HepG2 (cell line): Measurements from ENCODE around the gene PRPSAP1. TPM values are rescaled to one million over a fixed set of nuclear protein-coding genes. Genes with fewer than 3 reads are reported as not detected.

Source experiments
- ATAC-seq: fragments of 200-7000 bp; cut with Tn5 transposase; 3 replicates; pipeline ENCODE4 v1.9.1; 2020; ENCODE audit warnings: mild to moderate bottlenecking, moderate library complexity
- BruUV-seq: library from RNA; stranded (reverse); fragments of 400-500 nt; replicated peaks from 2 replicates; lab custom pipeline; 2021; lab: Mats Ljungman, UMichigan
- CTCF ChIA-PET: fragments of 300-600 bp; formaldehyde crosslinking; extraction: SDS; loops from one replicate; lab custom pipeline; 2021; ENCODE audit warnings: low total read pairs, inconsistent platforms, low intra/inter-chr PET ratio; lab: Yijun Ruan, JAX
- POLR2A ChIA-PET: fragments of 350-600 bp; sonication (Branson Sonifier 250); formaldehyde crosslinking; loops from one replicate; lab custom pipeline; 2020; ENCODE audit warnings: antibody characterized with exemption, inconsistent platforms; lab: Yijun Ruan, JAX
- DNase-seq: peaks from one replicate; pipeline ENCODE4 v3.0.0-alpha.2; 2015; ENCODE audit warnings: low spot score
- FAIRE-seq: peaks from 3 replicates; lab custom pipeline; 2011; peaks lifted over from hg19 to GRCh38; lab: Jason Lieb, UNC
- H2AFZ ChIP-seq: one replicate; pipeline ENCODE4 v1.6.1; 2011; ENCODE audit warnings: low read length, inconsistent platforms
- H3K27ac ChIP-seq: fragments of 300-600 bp; 3 replicates; pipeline ENCODE4 v1.8.0; 2011; ENCODE audit warnings: mixed run types, mild to moderate bottlenecking, mixed read lengths, low read length, inconsistent platforms; ENCODE audit not compliant: insufficient read depth; ENCODE audit errors: extremely low read length
- H3K27me3 ChIP-seq, 2 experiments: fragments of 200-600 bp in 1 of 2; 2 replicates in 1 of 2; 3 replicates in 1 of 2; pipeline versions ENCODE4 v1.6.0 to v1.8.0; 2011; ENCODE audit warnings: low read length in 2 of 2, mild to moderate bottlenecking in 2 of 2, moderate library complexity in 2 of 2, inconsistent platforms in 1 of 2; ENCODE audit not compliant: insufficient read depth in 2 of 2, control insufficient read depth in 1 of 2
- H3K36me3 ChIP-seq, 2 experiments: fragments of 200-600 bp in 1 of 2; replicated peaks in 1 of 2; 2 replicates in 1 of 2; 3 replicates in 1 of 2; pipeline versions ENCODE4 v1.5.1 to v1.8.0; 2011; ENCODE audit warnings: low read length in 2 of 2, inconsistent platforms in 1 of 2; ENCODE audit not compliant: insufficient read depth in 2 of 2, control insufficient read depth in 1 of 2
- H3K4me1 ChIP-seq: 2 replicates; pipeline ENCODE4 v1.5.1; 2012; ENCODE audit warnings: low read length, inconsistent platforms; ENCODE audit not compliant: insufficient read depth
- H3K4me2 ChIP-seq: 2 replicates; pipeline ENCODE4 v1.6.0; 2011; ENCODE audit warnings: low read depth, low read length, inconsistent platforms
- H3K4me3 ChIP-seq, 3 experiments: fragments of 200-600 bp in 1 of 3; sonication (generic), shearing (Covaris generic) in 1 of 3; replicated peaks in 1 of 3; 2 replicates each; pipeline ENCODE4 v1.5.1; 2011 to 2016; ENCODE audit warnings: low read length in 3 of 3, inconsistent platforms in 2 of 3, low read depth in 2 of 3, mild to moderate bottlenecking in 2 of 3, control low read depth in 1 of 3, mixed read lengths in 1 of 3; ENCODE audit not compliant: insufficient read depth in 1 of 3
- H3K79me2 ChIP-seq: one replicate; pipeline ENCODE4 v1.6.1; 2011; ENCODE audit warnings: low read length, inconsistent platforms; ENCODE audit not compliant: insufficient read depth
- H3K9ac ChIP-seq: 2 replicates; pipeline ENCODE4 v1.6.0; 2011; ENCODE audit warnings: mild to moderate bottlenecking, low read depth, low read length, inconsistent platforms; ENCODE audit not compliant: insufficient read depth
- H3K9me3 ChIP-seq: 2 replicates; pipeline ENCODE4 v1.5.1; 2012; ENCODE audit warnings: mild to moderate bottlenecking, low read length
- H4K20me1 ChIP-seq: 2 replicates; pipeline ENCODE4 v1.6.0; 2011; ENCODE audit warnings: inconsistent platforms, mild to moderate bottlenecking, low read length, moderate library complexity; ENCODE audit not compliant: insufficient read depth
- BCL6 ChIP-seq: IDR thresholded peaks from 2 replicates; pipeline ENCODE4 v1.6.1; 2016; ENCODE audit warnings: missing genetic modification reagents, missing compliant biosample characterization
- CREB1 ChIP-seq, 2 experiments: fragments of 450-650 bp in 1 of 2; IDR thresholded peaks; 2 replicates each; pipeline ENCODE4 v1.6.1; 2016 to 2017; ENCODE audit warnings: control low read depth in 1 of 2, mild to moderate bottlenecking in 1 of 2, missing compliant biosample characterization in 1 of 2, missing genetic modification characterization in 1 of 2
- FOXP1 ChIP-seq, 2 experiments: fragments of 450-650 bp in 1 of 2; IDR thresholded peaks; 2 replicates each; pipeline ENCODE4 v1.6.1; 2017 to 2018; ENCODE audit warnings: antibody characterized with exemption in 1 of 2
- KDM5B ChIP-seq: sonication (generic); formaldehyde crosslinking; IDR thresholded peaks from 2 replicates; pipeline ENCODE4 v1.4.0; 2020; ENCODE audit warnings: missing genetic modification reagents, mild to moderate bottlenecking, borderline replicate concordance
- KLF16 ChIP-seq, 2 experiments: sonication (generic) in 1 of 2; formaldehyde crosslinking in 1 of 2; IDR thresholded peaks; 2 replicates each; pipeline versions ENCODE4 v1.6.1 to v1.8.0; 2016 to 2023; ENCODE audit warnings: missing genetic modification reagents in 2 of 2, missing compliant biosample characterization in 1 of 2
- MED8 ChIP-seq: sonication (generic); formaldehyde crosslinking; IDR thresholded peaks from 2 replicates; pipeline ENCODE4 v1.8.1; 2023; ENCODE audit warnings: mild to moderate bottlenecking, missing genetic modification reagents; ENCODE audit not compliant: insufficient replicate concordance
- PCBP2 ChIP-seq: fragments of 200-400 bp; formaldehyde crosslinking; optimal IDR thresholded peaks from 2 replicates; pipeline ENCODE3; 2018; ENCODE audit warnings: low read length, low read depth; ENCODE audit not compliant: poor library complexity, severe bottlenecking
- PHF5A ChIP-seq: IDR thresholded peaks from one replicate; pipeline ENCODE4 v1.6.1; 2018; ENCODE audit warnings: low read depth, missing genetic modification reagents; ENCODE audit not compliant: unreplicated experiment
- TEAD3 ChIP-seq: optimal IDR thresholded peaks from 2 replicates; pipeline ENCODE3; 2016; ENCODE audit warnings: borderline replicate concordance
- ZFP90 ChIP-seq: sonication (generic); formaldehyde crosslinking; IDR thresholded peaks from 2 replicates; pipeline ENCODE4 v1.8.0; 2022; ENCODE audit warnings: missing genetic modification reagents, mild to moderate bottlenecking, inconsistent platforms, borderline replicate concordance
- ZNF768 ChIP-seq: sonication (generic); formaldehyde crosslinking; IDR thresholded peaks from 2 replicates; pipeline ENCODE4 v1.4.0; 2020; ENCODE audit warnings: missing genetic modification reagents
- WGBS: methylation state at CpG from one replicate; pipeline ENCODE4 v1.1.6; 2017; ENCODE audit warnings: low lambda C conversion rate; 5-methylcytosine and 5-hydroxymethylcytosine counted together
- in situ Hi-C: cut with HindIII; loops from 2 replicates; pipeline ENCODE4 v1.10.0; 2017; ENCODE audit warnings: low pct_unique_long_range_greater_than_20kb; ENCODE audit not compliant: extremely low pct_ligation_motif_present
- intact Hi-C: fragments of 100-400 bp; cut with micrococcal nuclease; formaldehyde crosslinking; loops from one replicate; pipeline ENCODE4 v1.10.0; 2022; ENCODE audit not compliant: unreplicated experiment
- polyA plus RNA-seq, 8 experiments: library from polyadenylated mRNA; depleted of rRNA in 3 of 8; stranded (reverse) in 7 of 8; unstranded in 1 of 8; fragments of >200 nt; fragmentation: Illumina TruSeq in 4 of 8; extraction: Trizol in 4 of 8; gene quantifications; 2 replicates each; pipeline versions ENCODE4 v1.2.1 to v1.2.3, GENCODE V29; 2011 to 2016; ENCODE audit warnings: low read depth in 4 of 8, missing spikeins in 1 of 8, mixed read lengths in 1 of 8; ENCODE audit not compliant: insufficient read depth in 1 of 8
- total RNA-seq, 5 experiments: library from RNA; depleted of rRNA; stranded (reverse); fragments of >200 nt; fragmentation: Illumina TruSeq; extraction: Trizol; gene quantifications; 2 replicates each; pipeline ENCODE4 v1.2.3, GENCODE V29; 2016; ENCODE audit warnings: low read depth in 1 of 5
- TF ChIP-seq, protein P1 (sequence below): IDR thresholded peaks from 2 replicates; pipeline ENCODE4 v1.4.0; 2020; ENCODE audit warnings: mild to moderate bottlenecking, missing genetic modification reagents
- TF ChIP-seq, protein P2 (sequence below): sonication (generic); formaldehyde crosslinking; IDR thresholded peaks from 2 replicates; pipeline ENCODE4 v1.8.0; 2022; ENCODE audit warnings: missing genetic modification reagents, mild to moderate bottlenecking, moderate library complexity, borderline replicate concordance
- TF ChIP-seq, protein P3 (sequence below): sonication (generic); formaldehyde crosslinking; IDR thresholded peaks from 2 replicates; pipeline ENCODE4 v1.4.0; 2020; ENCODE audit warnings: missing genetic modification reagents

PRPSAP1 gene
- total and polyA plus RNA-seq, 2 of the 13 experiments (the other 11 are each of a cell fraction or from before 2014, with no cell fraction given): 91.1 to 314 TPM

DNA sequence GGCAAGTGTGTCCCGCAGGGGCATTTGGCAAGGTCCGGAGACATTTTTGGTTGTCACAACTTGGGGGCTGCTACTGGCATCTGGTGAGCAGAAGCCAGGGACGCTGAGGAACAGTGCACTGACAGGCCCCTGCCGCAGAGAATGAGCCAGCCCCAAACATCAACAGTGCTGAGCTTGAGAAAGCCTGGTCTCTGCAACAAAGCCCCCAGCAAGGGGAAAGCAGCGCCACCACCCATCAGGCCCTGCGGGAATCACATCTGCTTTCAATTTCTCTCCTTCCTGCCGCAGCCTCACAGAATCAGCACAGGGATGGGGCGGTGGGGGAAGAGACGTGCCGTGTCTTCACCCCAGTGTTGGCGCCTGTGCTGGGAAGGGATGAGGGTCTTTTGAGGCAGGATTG is 14.8 kb upstream of the PRPSAP1 start (continued):
- TF ChIP-seq, protein P1, sequence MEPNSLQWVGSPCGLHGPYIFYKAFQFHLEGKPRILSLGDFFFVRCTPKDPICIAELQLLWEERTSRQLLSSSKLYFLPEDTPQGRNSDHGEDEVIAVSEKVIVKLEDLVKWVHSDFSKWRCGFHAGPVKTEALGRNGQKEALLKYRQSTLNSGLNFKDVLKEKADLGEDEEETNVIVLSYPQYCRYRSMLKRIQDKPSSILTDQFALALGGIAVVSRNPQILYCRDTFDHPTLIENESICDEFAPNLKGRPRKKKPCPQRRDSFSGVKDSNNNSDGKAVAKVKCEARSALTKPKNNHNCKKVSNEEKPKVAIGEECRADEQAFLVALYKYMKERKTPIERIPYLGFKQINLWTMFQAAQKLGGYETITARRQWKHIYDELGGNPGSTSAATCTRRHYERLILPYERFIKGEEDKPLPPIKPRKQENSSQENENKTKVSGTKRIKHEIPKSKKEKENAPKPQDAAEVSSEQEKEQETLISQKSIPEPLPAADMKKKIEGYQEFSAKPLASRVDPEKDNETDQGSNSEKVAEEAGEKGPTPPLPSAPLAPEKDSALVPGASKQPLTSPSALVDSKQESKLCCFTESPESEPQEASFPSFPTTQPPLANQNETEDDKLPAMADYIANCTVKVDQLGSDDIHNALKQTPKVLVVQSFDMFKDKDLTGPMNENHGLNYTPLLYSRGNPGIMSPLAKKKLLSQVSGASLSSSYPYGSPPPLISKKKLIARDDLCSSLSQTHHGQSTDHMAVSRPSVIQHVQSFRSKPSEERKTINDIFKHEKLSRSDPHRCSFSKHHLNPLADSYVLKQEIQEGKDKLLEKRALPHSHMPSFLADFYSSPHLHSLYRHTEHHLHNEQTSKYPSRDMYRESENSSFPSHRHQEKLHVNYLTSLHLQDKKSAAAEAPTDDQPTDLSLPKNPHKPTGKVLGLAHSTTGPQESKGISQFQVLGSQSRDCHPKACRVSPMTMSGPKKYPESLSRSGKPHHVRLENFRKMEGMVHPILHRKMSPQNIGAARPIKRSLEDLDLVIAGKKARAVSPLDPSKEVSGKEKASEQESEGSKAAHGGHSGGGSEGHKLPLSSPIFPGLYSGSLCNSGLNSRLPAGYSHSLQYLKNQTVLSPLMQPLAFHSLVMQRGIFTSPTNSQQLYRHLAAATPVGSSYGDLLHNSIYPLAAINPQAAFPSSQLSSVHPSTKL (CRISPR knock-in tag): no peak
- TF ChIP-seq BCL6 (CRISPR knock-in tag) (no peak), PHF5A (CRISPR knock-in tag) (no peak), KLF16 (CRISPR knock-in tag; IDR thresholded peaks at IDR 0.05) (no peak), ZNF768 (CRISPR knock-in tag) (0 out of 2 replicates have a peak, but pooled peaks have one; percentile 0)
- TF ChIP-seq, protein P2, sequence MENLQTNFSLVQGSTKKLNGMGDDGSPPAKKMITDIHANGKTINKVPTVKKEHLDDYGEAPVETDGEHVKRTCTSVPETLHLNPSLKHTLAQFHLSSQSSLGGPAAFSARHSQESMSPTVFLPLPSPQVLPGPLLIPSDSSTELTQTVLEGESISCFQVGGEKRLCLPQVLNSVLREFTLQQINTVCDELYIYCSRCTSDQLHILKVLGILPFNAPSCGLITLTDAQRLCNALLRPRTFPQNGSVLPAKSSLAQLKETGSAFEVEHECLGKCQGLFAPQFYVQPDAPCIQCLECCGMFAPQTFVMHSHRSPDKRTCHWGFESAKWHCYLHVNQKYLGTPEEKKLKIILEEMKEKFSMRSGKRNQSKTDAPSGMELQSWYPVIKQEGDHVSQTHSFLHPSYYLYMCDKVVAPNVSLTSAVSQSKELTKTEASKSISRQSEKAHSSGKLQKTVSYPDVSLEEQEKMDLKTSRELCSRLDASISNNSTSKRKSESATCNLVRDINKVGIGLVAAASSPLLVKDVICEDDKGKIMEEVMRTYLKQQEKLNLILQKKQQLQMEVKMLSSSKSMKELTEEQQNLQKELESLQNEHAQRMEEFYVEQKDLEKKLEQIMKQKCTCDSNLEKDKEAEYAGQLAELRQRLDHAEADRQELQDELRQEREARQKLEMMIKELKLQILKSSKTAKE (CRISPR knock-in tag): 0 out of 2 replicates have a peak, but pooled peaks have one; percentile 19
- TF ChIP-seq, all 625 proteins: peak for 5

DNA sequence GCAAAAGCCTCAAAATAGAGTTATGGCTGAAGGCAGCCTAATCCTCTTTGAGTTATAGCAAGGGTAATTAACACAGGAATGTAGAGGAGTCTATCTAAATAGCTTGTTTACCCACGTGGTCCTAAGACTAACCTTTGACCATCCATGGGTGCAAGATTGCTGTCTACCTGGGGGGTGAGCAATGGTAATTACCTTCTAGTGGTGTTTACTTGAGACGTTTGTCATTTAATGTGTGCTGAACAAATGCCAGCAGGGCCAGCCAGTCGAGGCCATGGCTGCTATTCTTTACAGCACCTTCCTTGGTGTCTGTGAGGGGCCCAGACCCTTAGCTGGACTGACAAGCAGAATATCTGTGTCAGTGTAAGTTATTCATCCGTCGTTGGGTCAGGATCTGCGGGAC is 13.9 kb upstream of the PRPSAP1 start:
- in situ Hi-C loops: no loop called here
- TF ChIP-seq KDM5B (0 out of 2 replicates have a peak, but pooled peaks have one; percentile 1), TEAD3 (CRISPR knock-in tag) (peak; percentile 28), FOXP1 (IDR thresholded peaks at IDR 0.05) (no peak), FOXP1 (CRISPR knock-in tag; IDR thresholded peaks at IDR 0.05) (peak; percentile 81), BCL6 (CRISPR knock-in tag) (peak; percentile 31; the same call in 1 of the 2 replicates), PCBP2 (no peak), CREB1 (IDR thresholded peaks at IDR 0.05) (no peak), CREB1 (CRISPR knock-in tag; IDR thresholded peaks at IDR 0.05) (0 out of 2 replicates have a peak, but pooled peaks have one; percentile 23), ZFP90 (CRISPR knock-in tag) (0 out of 2 replicates have a peak, but pooled peaks have one; percentile 46), MED8 (no peak)
- TF ChIP-seq, protein P3, sequence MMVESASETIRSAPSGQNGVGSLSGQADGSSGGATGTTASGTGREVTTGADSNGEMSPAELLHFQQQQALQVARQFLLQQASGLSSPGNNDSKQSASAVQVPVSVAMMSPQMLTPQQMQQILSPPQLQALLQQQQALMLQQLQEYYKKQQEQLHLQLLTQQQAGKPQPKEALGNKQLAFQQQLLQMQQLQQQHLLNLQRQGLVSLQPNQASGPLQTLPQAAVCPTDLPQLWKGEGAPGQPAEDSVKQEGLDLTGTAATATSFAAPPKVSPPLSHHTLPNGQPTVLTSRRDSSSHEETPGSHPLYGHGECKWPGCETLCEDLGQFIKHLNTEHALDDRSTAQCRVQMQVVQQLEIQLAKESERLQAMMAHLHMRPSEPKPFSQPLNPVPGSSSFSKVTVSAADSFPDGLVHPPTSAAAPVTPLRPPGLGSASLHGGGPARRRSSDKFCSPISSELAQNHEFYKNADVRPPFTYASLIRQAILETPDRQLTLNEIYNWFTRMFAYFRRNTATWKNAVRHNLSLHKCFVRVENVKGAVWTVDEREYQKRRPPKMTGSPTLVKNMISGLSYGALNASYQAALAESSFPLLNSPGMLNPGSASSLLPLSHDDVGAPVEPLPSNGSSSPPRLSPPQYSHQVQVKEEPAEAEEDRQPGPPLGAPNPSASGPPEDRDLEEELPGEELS (CRISPR knock-in tag): peak; percentile 75

More for the DNA sequence above, 13.9 kb upstream of the PRPSAP1 start:
- Histone ChIP-seq H3K27ac (no peak overlapping the region), H3K4me1 (peaks cover 77% of the 10 kb centered on the region), H3K4me3 (no peak overlapping the region), H3K79me2 (no peaks in the 10 kb centered on the region), H2AFZ (no peak overlapping the region), H3K36me3 (no peaks in the 10 kb centered on the region), H3K4me2 (no peak overlapping the region), H4K20me1 (no peaks in the 10 kb centered on the region), H3K9me3 (peaks cover 8% of the 10 kb centered on the region), H3K27me3 (no peaks in the 10 kb centered on the region), H3K9ac (no peak overlapping the region)
- 61% methylated on average over 6 of the region's 6 CpGs for WGBS
- intact Hi-C loops: no loop called here
- FAIRE-seq (peak; percentile 23), ATAC-seq (no peak), DNase-seq (peak; percentile 71)
- BruUV-seq: no TSS peak
- CTCF ChIA-PET: no interaction called here
- POLR2A ChIA-PET: interaction anchor here (1.2 to 24.7 kb wide), 3 partner anchors 10 to 15 kb away, joined by 6 to 1379 read pairs (median 9); partner anchors contain the start of genes PRPSAP1 and SPHK1
